ENCODE data around the gene MCU. TPM values are rescaled to one million over a fixed set of nuclear protein-coding genes. Genes with fewer than 3 reads are reported as not detected.

MCU gene
- total and polyA plus RNA-seq, 2 of the 8 experiments (the other 6 are each of a cell fraction or from before 2014, with no cell fraction given): 51.6 to 62.2 TPM

DNA sequence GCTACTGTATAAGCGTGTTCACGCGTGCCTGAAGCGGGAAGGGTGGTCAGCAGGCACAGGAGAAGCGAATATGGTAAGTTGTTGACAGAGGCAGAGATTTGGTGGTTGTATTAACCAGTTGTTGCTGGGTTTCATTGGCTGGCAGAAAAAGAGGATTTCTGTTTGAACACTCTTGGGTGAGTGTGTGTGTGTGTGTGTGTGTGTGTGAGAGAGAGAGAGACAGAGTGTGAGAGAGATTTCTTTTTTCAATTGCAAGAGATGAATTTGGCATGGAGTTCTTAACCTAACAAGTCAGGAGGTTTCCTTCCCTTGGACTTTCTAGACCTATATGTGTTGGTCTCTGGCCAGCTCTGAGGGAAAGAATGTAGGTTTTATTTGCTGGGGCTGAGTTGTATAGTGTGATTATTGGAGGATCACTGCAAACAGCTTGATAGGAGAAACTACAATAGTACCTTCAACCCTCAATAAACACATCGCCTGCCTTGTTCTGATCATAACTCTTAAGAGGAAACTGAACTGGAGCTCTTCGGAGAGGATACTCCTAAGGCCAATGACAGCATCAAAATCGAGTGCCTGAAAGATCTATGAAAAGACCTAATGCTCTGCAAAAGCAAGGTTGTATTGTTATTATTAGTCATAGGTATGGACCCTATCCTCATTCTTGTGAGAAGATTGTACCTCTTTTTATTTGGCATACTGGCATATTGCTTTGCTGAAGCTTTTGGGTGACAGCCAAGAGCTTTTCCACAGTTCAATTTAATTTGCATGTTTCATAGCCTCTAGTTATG lies 1.2 kb downstream of the MCU start:
- Histone ChIP-seq H4K5ac (ENCODE audit: insufficient read length, low read depth, low read length) (no peak overlapping the region), H2BK12ac (ENCODE audit: low read depth, low read length) (no peak overlapping the region), H3K79me1 (ENCODE audit: low read depth, low read length) (peaks cover 3% of the 10 kb centered on the region; the same call in 1 of the 2 replicates), H2BK5ac (ENCODE audit: low read depth, low read length) (no peak overlapping the region), H4K8ac (ENCODE audit: extremely low read depth, insufficient read depth, low read length) (no peak overlapping the region), H2BK120ac (replicated peaks; ENCODE audit: low read depth, low read length) (no peak overlapping the region), H3K23ac (ENCODE audit: insufficient read length) (no peak overlapping the region), H3K79me2 (ENCODE audit: control insufficient read depth in 1 of 2, insufficient read depth in 2 of 2, low read length in 2 of 2) (peaks cover 23 to 57% of the 10 kb centered on the region in 2 experiments), H2BK20ac (ENCODE audit: low read length) (no peak overlapping the region), H2BK15ac (ENCODE audit: low read length) (no peak overlapping the region), H3K4ac (replicated peaks; ENCODE audit: insufficient read length, low read depth, low read length) (no peak overlapping the region), H3K36me3 (ENCODE audit: control insufficient read depth in 2 of 4, insufficient read depth in 4 of 4, low read length in 3 of 4) (no peaks in the 10 kb centered on the region), H4K20me1 (replicated peaks in 1 of 2; ENCODE audit: control insufficient read depth in 1 of 2, insufficient read depth in 2 of 2, low read length in 2 of 2) (peaks cover 3 to 8% of the 10 kb centered on the region in 2 experiments), H3K27ac (ENCODE audit: low read depth, low read length) (no peak overlapping the region), H2AK5ac (ENCODE audit: low read depth, low read length) (no peak overlapping the region), H3K56ac (replicated peaks; ENCODE audit: insufficient read length, low read depth, low read length) (no peak overlapping the region), H3K23me2 (ENCODE audit: low read depth, low read length) (peaks cover 3% of the 10 kb centered on the region; the same call in 1 of the 2 replicates), H3K18ac (ENCODE audit: extremely low read depth, low read length) (no peak overlapping the region), H2AFZ (ENCODE audit: low read length) (no peak overlapping the region), H3K4me3 (ENCODE audit: extremely low read depth in 1 of 4, insufficient read depth in 2 of 4, low read depth in 3 of 4, low read length in 4 of 4) (peak overlapping the region; percentile 83 to 96 (median 90)), H3K14ac (ENCODE audit: insufficient read length) (no peak overlapping the region), H4K91ac (replicated peaks; ENCODE audit: insufficient read length, low read length) (no peak overlapping the region), H3K4me2 (ENCODE audit: insufficient read depth in 1 of 2, low read depth in 2 of 2, low read length in 2 of 2) (peak overlapping the region; percentile 78 to 92), H3K9ac (replicated peaks in 1 of 4; ENCODE audit: extremely low read depth in 1 of 4, low read depth in 3 of 4, low read length in 3 of 4) (peak overlapping the region in 3 of 4 experiments; percentile 68 to 82 (median 72); a peak in 6 of 7 replicates), H3K27me3 (replicated peaks in 1 of 4; ENCODE audit: control insufficient read depth in 3 of 4, extremely low read depth in 1 of 4, insufficient read depth in 3 of 4, low read length in 3 of 4) (no peaks in the 10 kb centered on the region), H3K4me1 (replicated peaks in 1 of 4; ENCODE audit: control insufficient read depth in 3 of 4, insufficient read depth in 4 of 4, low read length in 3 of 4) (peaks cover 0 to 3% (median 0%) of the 10 kb centered on the region in 4 experiments; a peak in 2 of 7 replicates), H3K9me3 (ENCODE audit: insufficient read depth in 2 of 2, low read depth in 1 of 2, low read length in 1 of 2) (no peaks in the 10 kb centered on the region)
- TF ChIP-seq GTF2F1 (IDR thresholded peaks at IDR 0.05; ENCODE audit: borderline replicate concordance, low read depth, low read length) (no peak), RXRA (IDR thresholded peaks at IDR 0.05; ENCODE audit: insufficient read depth, low read depth, low read length) (no peak), PHF8 (conservative IDR thresholded peaks at IDR 0.05; ENCODE audit: low read depth, low read length) (no peak), NRF1 (IDR thresholded peaks at IDR 0.05; ENCODE audit: low read depth, low read length) (no peak), KDM4A (IDR thresholded peaks at IDR 0.05; ENCODE audit: low read depth, low read length, severe bottlenecking) (no peak)
- TF ChIP-seq, protein P1, sequence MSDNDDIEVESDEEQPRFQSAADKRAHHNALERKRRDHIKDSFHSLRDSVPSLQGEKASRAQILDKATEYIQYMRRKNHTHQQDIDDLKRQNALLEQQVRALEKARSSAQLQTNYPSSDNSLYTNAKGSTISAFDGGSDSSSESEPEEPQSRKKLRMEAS (IDR thresholded peaks at IDR 0.05): no peak
- FAIRE-seq: no peak
- CTCF ChIA-PET (ENCODE audit: partially characterized antibody): interaction anchor here (1.5 to 2.1 kb wide), 2 partner anchors 140 to 143 kb away, joined by 3 to 6 read pairs; no protein-coding TSS in a partner anchor
- WGBS, 2 experiments (ENCODE audit: extremely low coverage in 1 of 2, insufficient coverage in 1 of 2, insufficient read length in 1 of 2, insufficient replicate concordance in 2 of 2, low coverage in 1 of 2, low lambda C conversion rate in 2 of 2, missing lambda C conversion rate in 1 of 2): 21% methylated on average over 8 of the region's 8 CpGs; no CpG with 5 or more reads in 1 of the 2 experiments
- DNase-seq (ENCODE audit: low read depth in 1 of 2, low spot score in 2 of 2): peak in 1 of 2 experiments; percentile 20
- POLR2A ChIA-PET (ENCODE audit: partially characterized antibody): interaction anchor here (0.5 to 3.3 kb wide), 17 partner anchors 10 to 331 kb away, joined by 3 to 19 read pairs (median 3); partner anchors contain the start of gene MICU1
